Transverse colon (tissue), 4 donors: ENCODE results near the gene ARAP1. TPM values are rescaled to one million over a fixed set of nuclear protein-coding genes. Genes with fewer than 3 reads are reported as not detected.

ENCODE experiments used
- DNase-seq: peaks from one replicate; pipeline ENCODE4 v3.0.0-alpha.2; 2019
- H3K27ac ChIP-seq, 4 donors: fragments of 200-600 bp; sonication (generic); 2 replicates each; pipeline ENCODE4 v1.5.1; 2016 to 2018; ENCODE audit warnings: inconsistent platforms in 4 of 4
- H3K27me3 ChIP-seq: fragments of 200-600 bp; sonication (generic); 2 replicates; pipeline ENCODE4 v1.5.1; 2017; ENCODE audit warnings: inconsistent platforms
- H3K36me3 ChIP-seq, 4 donors: fragments of 200-600 bp; sonication (generic); 2 replicates each; pipeline ENCODE4 v1.5.1; 2017 to 2019; ENCODE audit warnings: inconsistent platforms in 4 of 4
- H3K4me1 ChIP-seq, 4 donors: fragments of 200-600 bp; sonication (generic); 2 replicates each; pipeline ENCODE4 v1.5.1; 2017 to 2020; ENCODE audit warnings: inconsistent platforms in 4 of 4
- H3K4me3 ChIP-seq, 4 donors: fragments of 200-600 bp; sonication (generic); 1 replicate in 1 of 4; 2 replicates in 3 of 4; pipeline versions ENCODE4 v1.5.1 to v1.6.1; 2017 to 2019; ENCODE audit warnings: inconsistent platforms in 4 of 4
- H3K9me3 ChIP-seq, 2 donors: fragments of 200-600 bp; sonication (generic); 2 replicates each; pipeline ENCODE4 v1.5.1; 2017 to 2019; ENCODE audit warnings: inconsistent platforms in 2 of 2
- CTCF ChIP-seq, 5 experiments: fragments of 200-600 bp in 3 of 5; fragments of 450-650 bp in 2 of 5; sonication (generic) in 3 of 5; IDR thresholded peaks; 1 replicate in 2 of 5; 2 replicates in 3 of 5; pipeline ENCODE4 v1.5.1; 2016 to 2017; ENCODE audit warnings: antibody characterized with exemption in 5 of 5, inconsistent platforms in 3 of 5, mild to moderate bottlenecking in 2 of 5, moderate library complexity in 1 of 5
- EP300 ChIP-seq: sonication (generic); formaldehyde crosslinking; IDR thresholded peaks from one replicate; pipeline ENCODE4 v1.6.1; 2017; ENCODE audit warnings: antibody characterized with exemption, low read depth
- POLR2A ChIP-seq: fragments of 450-650 bp; IDR thresholded peaks from one replicate; pipeline ENCODE4 v1.6.1; 2016; ENCODE audit warnings: antibody characterized with exemption, mild to moderate bottlenecking, moderate library complexity
- POLR2AphosphoS5 ChIP-seq, 3 donors: sonication (generic); formaldehyde crosslinking; IDR thresholded peaks; one replicate each; pipeline ENCODE4 v1.6.1; 2016; ENCODE audit warnings: antibody characterized with exemption in 3 of 3
- WGBS, 2 donors: methylation state at CpG; one replicate each; pipeline ENCODE4 v1.1.5; 2018; ENCODE audit warnings: low coverage in 1 of 2; 5-methylcytosine and 5-hydroxymethylcytosine counted together
- in situ Hi-C, 4 donors: fragments of 200-750 bp; cut with MboI; loops; one replicate each; pipeline versions ENCODE4 v1.15.0 to v1.15.1; 2017; ENCODE audit warnings: low sequenced_read_pairs in 3 of 4, low pct_ligation_motif_present in 1 of 4, low pct_unique_long_range_greater_than_20kb in 1 of 4
- intact Hi-C: fragments of 100-400 bp; cut with DNase I; formaldehyde crosslinking; loops from one replicate; pipeline ENCODE4 v1.15.1; 2023; ENCODE audit warnings: low total_unique reads
- total RNA-seq, 4 donors: library from RNA; depleted of rRNA; stranded (reverse); fragments of >200 nt; gene quantifications; one replicate each; pipeline ENCODE4 v1.1.0, GENCODE V29; 2016

Gene ARAP1
- total RNA-seq, 4 donors from 2014 or later = 99.4 to 233 (median 108) TPM

GRCh38 chr11:72696866-72697700 lies 55.1 kb downstream of the ARAP1 start:
- intact Hi-C loops = no loop called here
- TF ChIP-seq POLR2A (no peak), POLR2AphosphoS5 (IDR thresholded peaks at IDR 0.05) (no peak), CTCF (IDR thresholded peaks at IDR 0.05) (no peak), EP300 (no peak)
- Histone ChIP-seq H3K9me3 (no peaks in the 10 kb centered on the region), H3K36me3 (peaks cover 0 to 53% (median 19%) of the 10 kb centered on the region in 4 donors), H3K27me3 (no peaks in the 10 kb centered on the region), H3K27ac (no peak overlapping the region), H3K4me1 (no peaks in the 10 kb centered on the region), H3K4me3 (no peak overlapping the region)
- 83 to 93% methylated on average over 6 to 31 of the region's 44 CpGs for WGBS, 2 donors
- in situ Hi-C loops = no loop called here
- no peak for DNase-seq

- intact Hi-C loops = no loop called here
- Histone ChIP-seq H3K36me3 (peaks cover 0 to 60% (median 18%) of the 10 kb centered on the region in 4 donors), H3K27me3 (no peaks in the 10 kb centered on the region), H3K27ac (no peak overlapping the region), H3K4me3 (no peak overlapping the region), H3K4me1 (no peaks in the 10 kb centered on the region), H3K9me3 (no peaks in the 10 kb centered on the region)
- 100% methylated on average over 7 of the region's 7 CpGs; no CpG with 5 or more reads in 1 of the 2 donors for WGBS, 2 donors
- TF ChIP-seq EP300 (no peak), CTCF (IDR thresholded peaks at IDR 0.05) (no peak), POLR2A (no peak), POLR2AphosphoS5 (IDR thresholded peaks at IDR 0.05) (no peak)
- in situ Hi-C loops = no loop called here
- no peak for DNase-seq
These were observed 56.9 kb downstream of the ARAP1 start for GRCh38 chr11:72695354-72695753.

GRCh38 chr11:72693271-72693968 lies 58.8 kb downstream of the ARAP1 start:
- in situ Hi-C loops = no loop called here
- intact Hi-C loops = no loop called here
- Histone ChIP-seq H3K27me3 (no peaks in the 10 kb centered on the region), H3K27ac (no peak overlapping the region), H3K9me3 (no peaks in the 10 kb centered on the region), H3K4me3 (no peak overlapping the region), H3K36me3 (peaks cover 0 to 51% (median 18%) of the 10 kb centered on the region in 4 donors), H3K4me1 (no peaks in the 10 kb centered on the region)
- DNase-seq = no peak
- WGBS, 2 donors = 95% methylated on average over 19 of the region's 19 CpGs; no CpG with 5 or more reads in 1 of the 2 donors
- TF ChIP-seq EP300 = no peak
- no peak for TF ChIP-seq POLR2AphosphoS5 (IDR thresholded peaks at IDR 0.05)
- TF ChIP-seq POLR2A = no peak
- TF ChIP-seq CTCF (IDR thresholded peaks at IDR 0.05) = no peak

- no peak overlapping the region for H3K4me3 ChIP-seq
- H3K36me3 ChIP-seq = peaks cover 0 to 51% (median 18%) of the 10 kb centered on the region in 4 donors
- no peaks in the 10 kb centered on the region for H3K27me3 ChIP-seq
- TF ChIP-seq POLR2AphosphoS5 (IDR thresholded peaks at IDR 0.05) (no peak), EP300 (no peak), POLR2A (no peak), CTCF (IDR thresholded peaks at IDR 0.05) (no peak)
- DNase-seq = no peak
- intact Hi-C loops (no loop called here), in situ Hi-C loops (no loop called here)
- H3K4me1 ChIP-seq = no peaks in the 10 kb centered on the region
- 81 to 100% methylated on average over 1 to 9 of the region's 9 CpGs for WGBS, 2 donors
- no peaks in the 10 kb centered on the region for H3K9me3 ChIP-seq
- H3K27ac ChIP-seq = no peak overlapping the region
These were observed 59.5 kb downstream of the ARAP1 start for GRCh38 chr11:72692498-72693237.
